ENCODE results near the gene MAPK9. TPM values are rescaled to one million over a fixed set of nuclear protein-coding genes. Genes with fewer than 3 reads are reported as not detected.
"Not testable (repeated sequence)": the region's sequence is repeated elsewhere in the genome, so short reads cannot be mapped to it uniquely, and the experiment has no call there.

Gene MAPK9
- polyA plus RNA-seq, 2 donors = 5.4 to 10.3 TPM

DNA sequence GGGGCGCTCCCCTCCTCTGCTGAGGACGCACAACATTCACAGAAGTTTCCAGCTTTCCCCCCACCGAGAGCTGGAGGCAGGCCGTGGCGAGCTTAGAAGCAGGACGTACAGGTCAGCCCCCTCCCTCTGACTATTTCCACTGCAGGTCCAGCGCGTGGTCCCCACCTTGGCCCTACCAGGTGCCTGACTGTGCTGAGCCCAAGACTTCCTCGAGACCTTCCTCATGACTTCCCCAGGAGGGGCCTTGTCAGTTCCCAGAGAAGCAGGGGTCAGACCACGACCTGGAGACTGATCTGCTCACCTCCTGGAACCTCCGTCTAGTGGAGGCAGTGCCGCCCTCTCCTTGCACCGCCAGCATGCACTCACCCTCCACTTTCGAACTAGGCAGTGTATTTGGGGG, 7.1 kb upstream of the MAPK9 start:
- not testable (repeated sequence) for H3K4me3 ChIP-seq (ENCODE audit: low read depth in 1 of 2, low read length in 2 of 2); H3K36me3 ChIP-seq (ENCODE audit: control insufficient read depth in 2 of 2, insufficient read depth in 2 of 2, low read length in 1 of 2); H3K4me1 ChIP-seq (ENCODE audit: control insufficient read depth in 2 of 2, insufficient read depth in 2 of 2, low read length in 1 of 2); H3K9me3 ChIP-seq (ENCODE audit: control insufficient read depth in 2 of 2, insufficient read depth in 1 of 2, low read depth in 1 of 2, low read length in 1 of 2); H3K27ac ChIP-seq (ENCODE audit: low read depth in 2 of 2, low read length in 1 of 2); H3K27me3 ChIP-seq (ENCODE audit: control insufficient read depth in 1 of 2, insufficient read depth in 2 of 2, low read length in 2 of 2)
- 90 to 92% methylated on average over 12 to 14 of the region's 14 CpGs for WGBS, 2 donors

DNA sequence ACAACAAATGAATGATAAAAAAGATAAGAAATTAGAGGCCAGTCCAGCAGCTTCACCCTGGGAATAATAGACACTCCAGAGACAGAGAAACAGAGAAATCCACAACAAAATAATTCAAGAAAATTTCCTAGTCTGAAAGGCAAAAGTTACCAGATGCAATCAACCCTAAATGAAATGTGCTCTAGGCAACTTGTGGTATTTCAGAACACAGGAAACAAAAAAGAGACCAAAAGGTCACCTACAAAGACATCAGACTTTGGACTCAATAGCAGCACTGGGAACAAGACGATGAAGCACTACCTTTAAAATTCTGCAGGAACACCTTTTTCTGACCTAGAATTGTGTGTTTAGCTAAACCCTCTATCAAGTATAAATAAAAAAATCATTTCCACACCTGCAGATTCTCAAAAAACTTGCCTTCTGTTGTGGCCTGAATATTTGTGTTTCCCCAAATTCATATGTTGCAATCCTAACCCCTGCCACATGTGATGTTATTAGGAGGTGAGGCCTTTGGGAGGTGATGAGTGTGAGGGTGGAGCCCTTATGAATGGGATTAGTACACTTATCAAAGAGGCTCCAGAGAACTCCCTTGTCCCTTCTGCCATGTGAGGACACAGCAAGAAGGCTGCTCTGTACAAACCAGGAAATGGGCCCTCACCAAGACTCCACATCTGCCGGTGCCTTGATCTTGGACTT, 5.9 kb upstream of the MAPK9 start:
- peaks cover 4 to 6% of the 10 kb centered on the region in 2 donors for H3K4me1 ChIP-seq (ENCODE audit: control insufficient read depth in 2 of 2, insufficient read depth in 2 of 2, low read length in 1 of 2)
- WGBS, 2 donors = 81 to 91% methylated on average over 2 of the region's 2 CpGs

DNA sequence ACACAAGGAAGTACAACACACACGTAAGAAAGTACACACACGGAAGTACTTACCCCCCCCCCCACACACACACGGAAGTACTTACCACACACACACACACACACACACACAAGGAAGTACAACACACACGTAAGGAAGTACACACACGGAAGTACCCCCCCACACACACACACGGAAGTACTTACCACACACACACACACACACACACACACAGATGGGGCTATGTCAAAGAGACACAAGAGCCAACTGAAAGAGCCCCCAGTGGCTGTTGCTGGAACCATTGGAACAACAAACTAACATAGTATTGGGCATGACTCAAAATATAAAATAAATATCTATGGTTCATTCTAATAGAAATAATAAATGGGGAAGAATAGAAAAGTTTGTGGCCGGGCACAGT, 4.9 kb upstream of the MAPK9 start:
- H3K36me3 ChIP-seq (ENCODE audit: control insufficient read depth in 2 of 2, insufficient read depth in 2 of 2, low read length in 1 of 2) = no peaks in the 10 kb centered on the region
- no peak overlapping the region for H3K27ac ChIP-seq (ENCODE audit: low read depth in 2 of 2, low read length in 1 of 2)
- peaks cover 4 to 6% of the 10 kb centered on the region in 2 donors for H3K4me1 ChIP-seq (ENCODE audit: control insufficient read depth in 2 of 2, insufficient read depth in 2 of 2, low read length in 1 of 2)
- no peaks in the 10 kb centered on the region for H3K27me3 ChIP-seq (ENCODE audit: control insufficient read depth in 1 of 2, insufficient read depth in 2 of 2, low read length in 2 of 2)
- WGBS, 2 donors = 57 to 69% methylated on average over 6 to 7 of the region's 7 CpGs
- H3K9me3 ChIP-seq (ENCODE audit: control insufficient read depth in 2 of 2, insufficient read depth in 1 of 2, low read depth in 1 of 2, low read length in 1 of 2) = no peaks in the 10 kb centered on the region
- no peak overlapping the region for H3K4me3 ChIP-seq (ENCODE audit: low read depth in 1 of 2, low read length in 2 of 2)

More for the DNA sequence above, 5.9 kb upstream of the MAPK9 start:
- Histone ChIP-seq H3K9me3 (ENCODE audit: control insufficient read depth in 2 of 2, insufficient read depth in 1 of 2, low read depth in 1 of 2, low read length in 1 of 2) (no peaks in the 10 kb centered on the region), H3K27me3 (ENCODE audit: control insufficient read depth in 1 of 2, insufficient read depth in 2 of 2, low read length in 2 of 2) (no peaks in the 10 kb centered on the region), H3K27ac (ENCODE audit: low read depth in 2 of 2, low read length in 1 of 2) (no peak overlapping the region), H3K36me3 (ENCODE audit: control insufficient read depth in 2 of 2, insufficient read depth in 2 of 2, low read length in 1 of 2) (no peaks in the 10 kb centered on the region), H3K4me3 (ENCODE audit: low read depth in 1 of 2, low read length in 2 of 2) (no peak overlapping the region)

DNA sequence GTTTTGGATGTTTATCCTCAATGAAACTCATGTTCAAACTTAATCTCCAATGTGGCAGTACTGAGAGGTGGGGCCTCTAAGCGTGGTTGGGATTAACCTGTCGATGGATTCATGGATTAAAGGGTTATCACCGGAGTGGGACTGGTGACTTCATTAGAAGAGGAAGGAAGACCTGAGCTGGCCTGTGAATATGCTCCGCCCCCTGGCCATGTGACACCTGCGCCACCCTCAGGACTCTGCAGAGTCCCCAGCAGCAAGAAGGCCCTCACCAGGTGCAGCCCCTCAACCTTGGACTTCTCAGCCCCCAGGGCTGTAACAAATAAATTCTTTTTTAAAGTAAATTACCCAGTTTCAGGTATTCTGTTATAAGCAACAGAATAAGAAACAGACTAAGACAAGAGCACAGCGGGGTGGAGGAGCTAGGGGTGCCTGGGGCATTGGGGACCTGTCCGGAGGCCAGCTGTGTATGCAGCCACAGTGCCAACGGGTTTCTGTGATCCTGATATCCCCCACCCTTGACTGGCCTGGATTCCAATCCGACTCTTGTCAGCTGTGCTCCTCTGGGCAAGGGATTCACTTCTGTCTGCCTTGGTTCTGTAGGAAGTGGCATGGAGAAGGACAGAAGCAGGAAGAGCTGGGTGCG, 3.2 kb upstream of the MAPK9 start:
- Histone ChIP-seq H3K9me3 (ENCODE audit: control insufficient read depth in 2 of 2, insufficient read depth in 1 of 2, low read depth in 1 of 2, low read length in 1 of 2) (no peaks in the 10 kb centered on the region), H3K4me1 (ENCODE audit: control insufficient read depth in 2 of 2, insufficient read depth in 2 of 2, low read length in 1 of 2) (peaks cover 4 to 6% of the 10 kb centered on the region in 2 donors), H3K4me3 (ENCODE audit: low read depth in 1 of 2, low read length in 2 of 2) (no peak overlapping the region), H3K36me3 (ENCODE audit: control insufficient read depth in 2 of 2, insufficient read depth in 2 of 2, low read length in 1 of 2) (no peaks in the 10 kb centered on the region), H3K27ac (ENCODE audit: low read depth in 2 of 2, low read length in 1 of 2) (peak overlapping the region in 1 of 2 donors; percentile 93), H3K27me3 (ENCODE audit: control insufficient read depth in 1 of 2, insufficient read depth in 2 of 2, low read length in 2 of 2) (no peaks in the 10 kb centered on the region)
- WGBS, 2 donors = 87 to 89% methylated on average over 10 of the region's 10 CpGs

DNA sequence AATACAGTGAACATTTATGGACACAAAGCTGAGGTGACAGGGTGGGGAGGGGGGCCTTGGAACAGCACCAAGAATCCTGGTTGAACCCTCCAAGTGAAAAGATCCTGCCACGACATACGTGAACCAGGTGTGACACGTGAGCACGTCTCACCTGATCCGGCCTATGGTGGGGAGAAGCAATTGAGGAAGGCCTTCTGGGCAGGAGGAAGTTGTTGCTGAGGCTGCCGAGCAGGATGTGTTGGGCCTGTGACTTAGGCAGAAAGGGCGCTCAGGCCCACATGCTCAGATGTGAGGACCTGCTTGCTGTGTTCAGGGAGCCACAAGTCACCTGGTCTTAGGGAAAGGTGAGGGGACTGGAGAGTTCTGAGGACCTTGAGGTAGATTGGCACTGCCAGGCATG, 2.5 kb upstream of the MAPK9 start:
- no peaks in the 10 kb centered on the region for H3K9me3 ChIP-seq (ENCODE audit: control insufficient read depth in 2 of 2, insufficient read depth in 1 of 2, low read depth in 1 of 2, low read length in 1 of 2)
- no peaks in the 10 kb centered on the region for H3K36me3 ChIP-seq (ENCODE audit: control insufficient read depth in 2 of 2, insufficient read depth in 2 of 2, low read length in 1 of 2)
- peak overlapping the region in 1 of 2 donors; percentile 93 for H3K27ac ChIP-seq (ENCODE audit: low read depth in 2 of 2, low read length in 1 of 2)
- no peak overlapping the region for H3K4me3 ChIP-seq (ENCODE audit: low read depth in 1 of 2, low read length in 2 of 2)
- WGBS, 2 donors = 73 to 81% methylated on average over 7 of the region's 7 CpGs
- H3K27me3 ChIP-seq (ENCODE audit: control insufficient read depth in 1 of 2, insufficient read depth in 2 of 2, low read length in 2 of 2) = no peaks in the 10 kb centered on the region
- peaks cover 4 to 6% of the 10 kb centered on the region in 2 donors for H3K4me1 ChIP-seq (ENCODE audit: control insufficient read depth in 2 of 2, insufficient read depth in 2 of 2, low read length in 1 of 2)

DNA sequence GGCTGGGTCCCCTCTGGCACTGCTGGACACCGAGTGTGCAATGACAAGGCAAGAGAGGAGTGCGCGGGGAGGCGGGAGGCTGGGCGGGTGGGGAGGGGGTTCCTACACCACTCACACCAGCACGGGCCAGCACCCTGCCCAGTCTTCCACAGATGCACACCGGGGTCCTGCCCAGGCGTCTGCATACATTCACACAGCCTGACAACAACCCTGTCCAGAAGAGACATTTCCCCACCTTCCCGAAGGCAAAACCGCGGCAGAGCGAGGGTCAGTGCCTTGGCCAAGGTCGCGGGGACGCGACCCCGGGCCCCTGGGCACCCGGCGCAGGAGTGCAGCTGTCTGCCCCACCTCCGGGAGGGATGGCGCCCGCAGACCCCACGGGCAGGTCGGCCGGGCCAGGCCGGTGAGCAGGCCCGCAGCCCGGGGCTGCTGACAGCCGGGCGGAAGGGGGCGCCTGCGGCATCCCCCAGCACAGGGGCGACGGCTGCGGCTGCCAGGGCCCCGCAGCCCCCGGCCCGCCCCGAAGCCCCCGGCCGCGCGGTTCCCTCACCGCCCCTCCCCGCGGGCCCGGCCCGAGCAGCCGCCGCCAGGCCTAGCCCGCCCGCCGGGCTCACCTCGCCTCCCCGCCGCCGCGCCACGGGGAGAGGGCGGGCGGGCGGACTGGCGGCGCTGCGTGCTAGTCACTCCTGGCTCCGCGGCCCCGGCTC, 496 bp downstream of the MAPK9 start:
- H3K36me3 ChIP-seq (ENCODE audit: control insufficient read depth in 2 of 2, insufficient read depth in 2 of 2, low read length in 1 of 2) = no peaks in the 10 kb centered on the region
- peaks cover 4 to 6% of the 10 kb centered on the region in 2 donors for H3K4me1 ChIP-seq (ENCODE audit: control insufficient read depth in 2 of 2, insufficient read depth in 2 of 2, low read length in 1 of 2)
- H3K4me3 ChIP-seq (ENCODE audit: low read depth in 1 of 2, low read length in 2 of 2) = peak overlapping the region; percentile 65 to 94
- H3K27ac ChIP-seq (ENCODE audit: low read depth in 2 of 2, low read length in 1 of 2) = peak overlapping the region; percentile 67 to 69
- no peaks in the 10 kb centered on the region for H3K27me3 ChIP-seq (ENCODE audit: control insufficient read depth in 1 of 2, insufficient read depth in 2 of 2, low read length in 2 of 2)
- 1% methylated on average over 37 to 68 of the region's 68 CpGs for WGBS, 2 donors
- H3K9me3 ChIP-seq (ENCODE audit: control insufficient read depth in 2 of 2, insufficient read depth in 1 of 2, low read depth in 1 of 2, low read length in 1 of 2) = no peaks in the 10 kb centered on the region

DNA sequence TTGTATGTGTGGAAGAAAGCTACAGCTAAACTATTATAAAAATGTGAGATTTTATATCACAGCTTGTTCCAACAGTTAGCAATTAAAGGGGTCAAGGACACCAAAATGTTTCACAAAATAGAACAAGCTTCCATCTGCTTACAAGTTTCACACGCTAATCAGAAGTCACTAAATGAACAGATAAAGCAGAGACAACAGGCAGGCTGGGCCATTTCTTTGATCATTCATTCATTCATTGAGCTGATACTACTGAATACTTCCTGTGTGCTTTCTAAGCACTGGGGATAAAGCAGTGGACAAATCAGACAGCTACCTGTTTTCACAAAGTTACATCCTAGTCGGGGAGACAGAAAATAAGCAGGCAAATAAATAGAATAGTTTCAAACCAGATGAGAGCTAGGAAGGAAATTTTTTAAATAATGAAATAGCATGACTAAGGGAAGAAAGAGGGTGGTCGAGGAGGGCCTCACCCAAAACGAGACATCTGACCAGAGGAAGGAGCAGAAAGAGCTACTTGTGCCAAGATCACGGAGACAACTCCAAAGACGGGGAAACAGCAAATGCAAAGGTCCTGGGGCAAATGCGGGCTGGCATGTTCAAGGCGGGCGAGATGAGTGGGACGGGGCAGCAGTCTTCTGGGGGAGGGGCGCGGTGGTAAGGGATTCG, 1.2 kb downstream of the MAPK9 start:
- Histone ChIP-seq H3K4me3 (ENCODE audit: low read depth in 1 of 2, low read length in 2 of 2) (peak overlapping the region in 1 of 2 donors; percentile 94), H3K27me3 (ENCODE audit: control insufficient read depth in 1 of 2, insufficient read depth in 2 of 2, low read length in 2 of 2) (no peaks in the 10 kb centered on the region), H3K27ac (ENCODE audit: low read depth in 2 of 2, low read length in 1 of 2) (no peak overlapping the region), H3K4me1 (ENCODE audit: control insufficient read depth in 2 of 2, insufficient read depth in 2 of 2, low read length in 1 of 2) (peaks cover 2 to 4% of the 10 kb centered on the region in 2 donors), H3K9me3 (ENCODE audit: control insufficient read depth in 2 of 2, insufficient read depth in 1 of 2, low read depth in 1 of 2, low read length in 1 of 2) (no peaks in the 10 kb centered on the region), H3K36me3 (ENCODE audit: control insufficient read depth in 2 of 2, insufficient read depth in 2 of 2, low read length in 1 of 2) (no peaks in the 10 kb centered on the region)
- WGBS, 2 donors = 17 to 21% methylated on average over 13 of the region's 13 CpGs

DNA sequence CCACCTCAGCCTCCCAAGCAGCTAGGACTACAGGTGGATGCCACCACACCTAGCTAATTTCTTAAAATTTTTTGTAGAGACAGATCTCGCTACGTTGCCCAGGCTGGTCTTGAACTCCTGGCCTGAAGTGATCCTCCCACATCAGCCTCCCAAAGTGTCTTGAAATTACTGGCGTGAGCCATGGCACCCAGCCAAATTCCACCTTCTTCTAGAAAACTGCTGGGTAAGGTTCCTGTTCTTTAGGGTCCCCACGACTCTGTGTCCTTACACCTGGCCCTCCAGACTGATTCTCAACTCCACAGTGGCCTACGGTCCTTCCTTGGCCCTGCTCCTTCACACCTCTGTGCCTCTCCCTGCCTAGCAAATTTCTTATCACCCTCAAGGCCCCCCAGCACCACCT, 1.9 kb downstream of the MAPK9 start:
- Histone ChIP-seq H3K9me3 (ENCODE audit: control insufficient read depth in 2 of 2, insufficient read depth in 1 of 2, low read depth in 1 of 2, low read length in 1 of 2) (no peaks in the 10 kb centered on the region), H3K27ac (ENCODE audit: low read depth in 2 of 2, low read length in 1 of 2) (no peak overlapping the region), H3K36me3 (ENCODE audit: control insufficient read depth in 2 of 2, insufficient read depth in 2 of 2, low read length in 1 of 2) (no peaks in the 10 kb centered on the region), H3K27me3 (ENCODE audit: control insufficient read depth in 1 of 2, insufficient read depth in 2 of 2, low read length in 2 of 2) (no peaks in the 10 kb centered on the region), H3K4me1 (ENCODE audit: control insufficient read depth in 2 of 2, insufficient read depth in 2 of 2, low read length in 1 of 2) (peaks cover 0 to 4% of the 10 kb centered on the region in 2 donors), H3K4me3 (ENCODE audit: low read depth in 1 of 2, low read length in 2 of 2) (no peak overlapping the region)
- WGBS, 2 donors = 79 to 87% methylated on average over 5 of the region's 5 CpGs

DNA sequence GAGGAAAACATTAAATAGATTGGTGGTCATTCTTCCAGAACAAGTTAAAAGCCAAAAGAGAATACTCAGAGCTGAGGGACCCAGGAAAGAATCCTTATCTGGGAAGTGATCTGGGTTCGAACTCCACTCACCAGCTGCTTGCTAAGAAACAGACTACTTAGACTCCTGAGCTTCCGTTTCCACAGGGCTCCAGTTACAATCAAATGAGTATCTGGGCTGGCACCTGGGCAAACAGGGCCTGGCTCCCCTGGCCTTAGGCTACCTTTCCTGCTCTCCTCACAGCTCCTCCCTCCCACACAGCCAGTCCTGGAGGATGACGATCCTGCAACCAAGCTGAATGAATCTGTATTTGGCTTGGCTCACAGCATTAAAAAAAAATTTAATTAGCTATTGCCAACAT, 2.5 kb downstream of the MAPK9 start:
- 31 to 48% methylated on average over 3 of the region's 3 CpGs for WGBS, 2 donors
- Histone ChIP-seq H3K9me3 (ENCODE audit: control insufficient read depth in 2 of 2, insufficient read depth in 1 of 2, low read depth in 1 of 2, low read length in 1 of 2) (no peaks in the 10 kb centered on the region), H3K27ac (ENCODE audit: low read depth in 2 of 2, low read length in 1 of 2) (no peak overlapping the region), H3K36me3 (ENCODE audit: control insufficient read depth in 2 of 2, insufficient read depth in 2 of 2, low read length in 1 of 2) (no peaks in the 10 kb centered on the region), H3K27me3 (ENCODE audit: control insufficient read depth in 1 of 2, insufficient read depth in 2 of 2, low read length in 2 of 2) (no peaks in the 10 kb centered on the region), H3K4me1 (ENCODE audit: control insufficient read depth in 2 of 2, insufficient read depth in 2 of 2, low read length in 1 of 2) (peaks cover 0 to 4% of the 10 kb centered on the region in 2 donors), H3K4me3 (ENCODE audit: low read depth in 1 of 2, low read length in 2 of 2) (no peak overlapping the region)

Measured in esophagus (tissue), 2 donors.